ENCODE measurements around the gene GXYLT1.

DNA sequence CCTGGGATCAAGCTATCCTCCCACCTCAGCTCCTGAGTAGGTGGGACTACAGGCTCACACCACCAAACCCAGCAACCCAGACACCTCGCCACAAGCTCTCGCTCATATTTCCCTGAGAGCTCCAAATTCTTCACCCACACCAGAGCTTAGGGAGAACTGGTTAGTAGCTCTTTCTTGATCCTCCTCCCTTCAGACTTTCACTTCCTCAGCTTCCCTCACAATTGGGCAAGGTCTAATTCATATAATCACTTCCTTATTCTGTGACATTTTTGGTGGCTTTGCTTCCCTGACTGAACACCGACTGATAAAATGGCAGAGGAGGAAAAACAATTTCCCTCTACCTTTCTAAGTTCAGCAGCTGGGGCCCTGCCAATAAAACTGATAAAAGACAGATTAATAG lies 88.5 kb downstream of the GXYLT1 start:
- TF ChIP-seq, protein P1, sequence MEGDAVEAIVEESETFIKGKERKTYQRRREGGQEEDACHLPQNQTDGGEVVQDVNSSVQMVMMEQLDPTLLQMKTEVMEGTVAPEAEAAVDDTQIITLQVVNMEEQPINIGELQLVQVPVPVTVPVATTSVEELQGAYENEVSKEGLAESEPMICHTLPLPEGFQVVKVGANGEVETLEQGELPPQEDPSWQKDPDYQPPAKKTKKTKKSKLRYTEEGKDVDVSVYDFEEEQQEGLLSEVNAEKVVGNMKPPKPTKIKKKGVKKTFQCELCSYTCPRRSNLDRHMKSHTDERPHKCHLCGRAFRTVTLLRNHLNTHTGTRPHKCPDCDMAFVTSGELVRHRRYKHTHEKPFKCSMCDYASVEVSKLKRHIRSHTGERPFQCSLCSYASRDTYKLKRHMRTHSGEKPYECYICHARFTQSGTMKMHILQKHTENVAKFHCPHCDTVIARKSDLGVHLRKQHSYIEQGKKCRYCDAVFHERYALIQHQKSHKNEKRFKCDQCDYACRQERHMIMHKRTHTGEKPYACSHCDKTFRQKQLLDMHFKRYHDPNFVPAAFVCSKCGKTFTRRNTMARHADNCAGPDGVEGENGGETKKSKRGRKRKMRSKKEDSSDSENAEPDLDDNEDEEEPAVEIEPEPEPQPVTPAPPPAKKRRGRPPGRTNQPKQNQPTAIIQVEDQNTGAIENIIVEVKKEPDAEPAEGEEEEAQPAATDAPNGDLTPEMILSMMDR (IDR thresholded peaks at IDR 0.05 in 2 of 3, conservative IDR thresholded peaks at IDR 0.05 in 1 of 3; ENCODE audit: insufficient read depth in 2 of 3, low read depth in 1 of 3, low read length in 3 of 3) = no peak
- TF ChIP-seq RCOR1 (IDR thresholded peaks at IDR 0.05; ENCODE audit: borderline replicate concordance in 1 of 2, low read depth in 2 of 2, low read length in 2 of 2) (no peak), FOXA3 (CRISPR knock-in tag; conservative IDR thresholded peaks at IDR 0.05 in 1 of 2, IDR thresholded peaks at IDR 0.05 in 1 of 2) (no peak), HNRNPH1 (optimal IDR thresholded peaks at IDR 0.05; ENCODE audit: low read depth, low read length) (no peak), POLR2A (conservative IDR thresholded peaks at IDR 0.05) (no peak), EP300 (IDR thresholded peaks at IDR 0.05; ENCODE audit: low read length) (no peak), ELF4 (CRISPR knock-in tag; IDR thresholded peaks at IDR 0.05) (no peak), CREB5 (CRISPR knock-in tag; IDR thresholded peaks at IDR 0.05) (no peak), NCOA6 (IDR thresholded peaks at IDR 0.05) (no peak), U2AF2 (optimal IDR thresholded peaks at IDR 0.05; ENCODE audit: low read depth, low read length) (no peak)
